Sigmoid colon (tissue), 4 donors: ENCODE data around the gene GSS.

Experiments
- CTCF ChIP-seq, 4 experiments: fragments of 450-650 bp in 3 of 4; fragments of 200-600 bp in 1 of 4; IDR thresholded peaks; one replicate each; pipeline ENCODE4 v1.5.1; 2016 to 2019; ENCODE audit warnings: antibody characterized with exemption in 4 of 4, mild to moderate bottlenecking in 3 of 4, moderate library complexity in 2 of 4
- EP300 ChIP-seq, 4 donors: sonication (generic); formaldehyde crosslinking; IDR thresholded peaks; one replicate each; pipeline ENCODE4 v1.6.1; 2017; ENCODE audit warnings: antibody characterized with exemption in 4 of 4
- POLR2A ChIP-seq, 2 donors: fragments of 450-650 bp; IDR thresholded peaks; one replicate each; pipeline ENCODE4 v1.6.1; 2016; ENCODE audit warnings: antibody characterized with exemption in 2 of 2, mild to moderate bottlenecking in 2 of 2, moderate library complexity in 2 of 2
- POLR2AphosphoS5 ChIP-seq, 4 donors: sonication (generic); formaldehyde crosslinking; IDR thresholded peaks; one replicate each; pipeline ENCODE4 v1.6.1; 2017; ENCODE audit warnings: antibody characterized with exemption in 4 of 4

- TF ChIP-seq CTCF (IDR thresholded peaks at IDR 0.05) (no peak), POLR2A (IDR thresholded peaks at IDR 0.05) (no peak), EP300 (IDR thresholded peaks at IDR 0.05) (no peak), POLR2AphosphoS5 (IDR thresholded peaks at IDR 0.05) (no peak)
Observed at GRCh38 chr20:34986311-34987287, 31.0 kb upstream of the GSS start.
